GF-D8 (cell line): ENCODE data around the gene NLRP1.

Experiments used
- DNase-seq: peaks from one replicate; lab custom pipeline; 2025; lab: John Stamatoyannopoulos, UW

The NLRP1 gene

DNA sequence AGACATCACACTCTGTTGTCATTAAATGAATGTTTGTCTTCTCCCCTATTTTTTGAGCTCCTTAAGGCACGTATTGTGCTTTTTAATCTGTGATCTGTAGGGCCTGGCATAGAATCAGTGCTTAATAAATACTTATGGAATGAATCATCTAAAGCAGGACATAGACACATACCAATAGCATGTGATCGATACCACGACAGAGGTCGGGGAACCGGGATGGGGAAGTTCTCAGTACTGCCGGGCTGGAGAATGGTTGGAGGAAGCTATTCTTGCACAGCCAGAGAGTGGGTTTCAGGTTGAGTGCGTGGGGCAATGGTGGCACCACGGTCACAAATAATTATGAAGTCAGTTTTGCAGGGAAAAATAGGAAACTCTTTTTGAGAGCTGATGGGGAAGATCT lies 26.8 kb downstream of the NLRP1 start:
- no peak for DNase-seq

DNA sequence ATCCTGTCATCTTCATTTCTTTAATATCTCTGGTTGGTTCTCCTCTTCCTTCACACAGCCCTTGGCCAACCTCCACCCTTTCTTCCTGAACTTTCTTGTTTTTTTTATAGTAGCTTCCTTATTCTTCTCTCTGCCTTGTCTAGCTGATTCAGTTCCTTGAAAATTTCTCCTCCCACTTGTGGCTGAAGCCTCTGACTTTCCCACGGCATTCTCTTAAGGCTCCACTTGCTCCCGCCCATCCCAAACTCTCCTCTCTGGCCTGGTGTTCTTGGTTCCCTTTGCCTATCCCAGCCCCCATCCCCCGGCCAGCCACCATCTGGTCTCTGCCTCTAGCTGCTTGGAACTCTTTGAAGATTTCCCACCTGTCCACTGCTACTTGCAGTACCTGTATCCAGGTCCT lies 29.1 kb downstream of the NLRP1 start:
- no peak for DNase-seq

DNA sequence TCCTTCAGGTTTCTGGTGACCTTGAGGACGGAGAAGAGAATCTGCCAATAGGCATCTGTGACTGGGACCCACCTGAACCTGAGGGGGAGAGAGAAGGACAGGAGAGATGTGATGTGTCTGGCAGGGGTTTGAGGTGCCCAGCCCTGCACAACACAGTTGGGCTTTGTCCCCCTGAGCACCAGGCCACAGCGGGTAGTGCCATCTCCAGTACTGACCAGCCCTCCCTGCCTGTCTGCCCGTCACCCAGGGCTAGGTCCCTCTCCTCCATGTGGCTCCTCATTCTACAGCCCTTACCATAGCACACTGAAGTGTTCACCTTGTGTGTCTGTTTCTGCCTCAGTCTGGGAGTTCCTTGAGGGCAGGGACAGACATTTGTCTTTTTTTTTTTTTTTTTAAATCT lies 30.8 kb downstream of the NLRP1 start:
- no peak for DNase-seq

DNA sequence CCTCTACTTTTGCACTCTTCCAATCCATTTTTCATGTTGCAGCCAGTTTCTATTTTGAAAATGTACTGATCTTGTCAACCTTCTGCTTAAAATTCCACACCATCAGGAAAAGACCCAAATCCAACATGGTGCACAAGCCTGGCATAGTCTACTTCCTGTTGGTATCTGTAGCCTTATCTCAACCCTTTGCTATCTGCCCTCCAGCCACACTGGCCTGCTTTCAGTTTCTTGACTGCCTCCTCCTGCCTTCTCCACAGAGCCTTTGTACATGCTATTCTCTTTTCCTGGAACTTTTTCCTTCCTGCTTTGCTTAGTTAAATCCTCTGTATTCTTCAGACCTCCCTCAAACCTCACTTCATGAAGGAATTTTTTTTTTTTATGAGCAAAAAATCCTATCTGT lies 31.5 kb downstream of the NLRP1 start:
- no peak for DNase-seq

GRCh38 chr17:5545051-5545987 lies 39.0 kb downstream of the NLRP1 start:
- DNase-seq = no peak

DNA sequence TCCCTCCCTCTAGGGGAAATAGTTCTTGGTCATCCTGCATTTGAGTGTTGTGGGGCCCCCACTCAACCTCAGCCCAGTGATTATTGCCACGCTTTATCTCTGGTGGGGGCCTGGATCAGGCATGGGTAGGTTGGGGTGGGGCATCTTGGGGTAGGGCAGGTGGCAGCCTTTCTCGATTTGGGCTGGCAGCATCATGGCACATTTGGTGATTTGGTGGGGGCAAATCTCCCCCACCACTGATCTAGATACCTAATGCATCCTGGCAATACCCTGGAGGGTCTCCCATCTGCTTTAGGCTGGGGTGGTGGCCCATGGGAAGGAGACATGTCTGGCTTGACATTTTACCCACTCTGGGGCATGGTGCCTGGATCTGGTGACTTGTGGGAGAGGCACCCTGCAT lies 40.2 kb downstream of the NLRP1 start:
- DNase-seq = no peak

- no peak for DNase-seq
Measured at GRCh38 chr17:5541610-5542202, 42.6 kb downstream of the NLRP1 start.

- DNase-seq = no peak
Measured at GRCh38 chr17:5540321-5540720, 44.0 kb downstream of the NLRP1 start.

DNA sequence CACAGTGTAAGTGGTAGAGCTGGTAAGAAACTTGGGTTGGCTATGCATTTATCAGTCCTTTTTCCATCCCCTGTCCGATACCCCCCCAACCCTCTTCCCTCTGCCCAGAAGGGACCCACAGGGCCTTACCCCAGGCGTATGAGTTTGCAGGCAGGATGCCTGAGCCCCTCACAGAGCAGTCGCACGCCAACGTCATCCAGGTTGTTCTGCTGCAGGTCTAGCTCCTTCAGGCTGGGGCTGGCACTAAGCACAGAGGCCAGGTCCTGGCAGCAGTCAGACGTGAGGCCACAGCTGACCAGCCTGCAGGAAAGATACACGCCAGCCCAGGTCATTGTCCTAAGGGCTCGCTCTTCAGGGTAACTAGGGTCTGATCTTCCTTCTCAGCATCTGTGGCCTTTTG lies 45.0 kb downstream of the NLRP1 start:
- no peak for DNase-seq

DNA sequence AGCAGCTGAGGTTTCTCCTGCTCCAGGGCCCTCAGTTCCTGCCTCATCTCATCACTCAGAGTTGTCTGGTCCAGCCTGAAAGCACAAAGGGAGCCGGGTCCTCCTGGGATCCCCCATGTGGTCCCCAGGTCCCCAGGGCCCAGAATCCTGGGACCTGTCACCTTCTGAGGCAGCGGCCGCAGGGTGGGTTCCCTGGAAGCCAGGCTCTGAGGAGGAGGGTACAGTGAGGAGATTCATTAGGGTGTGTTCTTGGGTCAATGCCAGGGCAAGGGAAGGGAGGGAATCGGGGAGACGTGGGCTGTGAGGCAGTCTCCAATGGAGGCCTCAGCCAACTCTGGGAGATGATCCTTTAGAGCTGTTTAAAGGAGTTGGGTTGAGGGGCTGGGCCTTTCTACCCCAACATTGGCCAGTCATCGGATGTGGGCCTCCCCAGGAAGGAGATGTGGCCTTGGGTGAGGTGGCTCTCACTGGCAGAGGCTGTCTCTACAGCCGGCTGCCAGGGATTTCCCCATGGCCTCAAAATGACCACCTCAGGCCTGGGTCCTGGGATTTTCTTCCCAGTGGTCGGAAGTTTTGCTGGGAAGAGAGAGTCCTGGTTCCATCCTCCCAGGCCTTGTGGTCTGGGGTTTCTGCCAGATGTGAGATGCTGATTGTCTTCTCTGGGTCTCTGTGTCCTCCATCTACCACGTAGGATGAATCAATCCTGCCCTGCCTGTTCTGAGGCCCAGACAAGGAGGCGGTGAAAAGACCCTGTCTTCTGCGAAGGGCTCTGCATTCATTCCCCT lies 47.3 kb downstream of the NLRP1 start:
- DNase-seq = no peak

GRCh38 chr17:5535436-5535835 lies 48.9 kb downstream of the NLRP1 start:
- DNase-seq = no peak

DNA sequence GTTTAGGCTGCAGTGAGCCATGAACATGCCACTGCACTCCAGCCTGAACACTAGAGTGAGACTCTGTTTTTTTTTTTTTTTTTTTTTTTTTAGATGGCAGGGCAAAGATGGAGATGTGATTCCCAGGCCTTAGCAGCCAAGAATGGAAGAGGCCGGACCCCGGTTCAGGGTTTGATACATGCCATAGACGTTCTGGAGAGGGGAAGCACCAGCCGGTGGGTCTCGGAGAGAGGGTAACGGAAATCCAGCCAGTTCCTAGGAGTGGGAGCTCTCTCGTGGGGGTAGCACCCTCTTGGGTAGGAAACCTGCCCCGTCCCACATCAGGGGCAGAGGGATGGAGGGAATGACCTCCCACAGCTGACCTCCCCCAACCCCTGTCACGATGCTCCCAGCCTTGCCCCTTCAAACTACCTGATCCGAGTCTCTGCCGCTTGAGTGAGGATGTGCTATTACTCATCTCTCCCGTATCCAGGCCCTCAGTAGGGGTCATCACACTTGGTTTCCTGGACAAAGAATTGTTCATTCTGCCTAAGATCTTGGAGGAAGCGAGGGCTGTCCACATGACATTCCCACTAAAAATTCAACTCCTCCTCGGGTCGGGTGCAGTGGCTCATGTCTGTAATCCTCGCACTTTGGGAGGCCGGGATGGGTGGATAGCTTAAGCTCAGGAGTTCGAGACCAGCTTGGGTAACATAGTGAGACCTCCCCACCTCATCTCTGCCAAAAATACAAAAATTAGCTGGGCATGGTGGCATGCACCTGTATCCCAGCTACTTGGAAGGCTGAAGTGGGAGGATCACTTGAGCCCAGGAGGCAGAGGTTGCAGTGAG lies 50.6 kb downstream of the NLRP1 start:
- DNase-seq = no peak

DNA sequence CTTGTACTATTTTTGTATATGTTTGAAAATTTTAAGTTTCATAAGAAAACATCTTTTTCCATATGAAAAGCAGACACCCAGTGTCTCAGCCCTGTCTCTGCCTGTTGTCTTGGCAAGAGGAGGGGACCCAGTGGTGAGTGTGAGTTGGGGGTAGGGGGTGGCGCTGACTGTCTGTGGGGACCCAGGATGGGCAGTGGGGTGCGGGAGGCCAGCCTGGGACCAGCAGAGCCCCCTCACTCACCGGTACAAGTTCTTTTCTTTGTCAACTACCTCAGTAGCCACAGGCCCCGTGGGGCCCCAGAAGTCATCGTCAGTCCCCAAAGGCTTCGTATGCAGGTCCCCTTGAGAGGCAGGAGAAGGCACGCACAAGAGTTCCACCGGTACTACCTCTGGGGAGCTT lies 51.7 kb downstream of the NLRP1 start:
- DNase-seq = no peak

DNA sequence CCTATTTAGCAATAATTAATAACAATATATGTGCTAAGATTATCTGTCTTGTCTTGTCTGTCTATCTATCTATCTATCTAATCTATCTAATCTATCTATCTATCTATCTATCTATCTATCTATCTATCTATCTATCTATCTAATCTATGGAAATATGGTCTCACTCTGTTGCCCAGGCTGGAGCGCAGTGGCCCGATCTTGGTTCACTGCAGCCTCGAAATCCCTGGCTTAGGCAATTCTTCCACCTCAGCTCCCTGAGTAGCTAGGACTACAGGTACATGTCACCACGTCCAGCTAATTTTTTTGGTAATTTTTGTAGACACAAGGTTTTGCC lies 53.3 kb downstream of the NLRP1 start:
- no peak for DNase-seq

DNA sequence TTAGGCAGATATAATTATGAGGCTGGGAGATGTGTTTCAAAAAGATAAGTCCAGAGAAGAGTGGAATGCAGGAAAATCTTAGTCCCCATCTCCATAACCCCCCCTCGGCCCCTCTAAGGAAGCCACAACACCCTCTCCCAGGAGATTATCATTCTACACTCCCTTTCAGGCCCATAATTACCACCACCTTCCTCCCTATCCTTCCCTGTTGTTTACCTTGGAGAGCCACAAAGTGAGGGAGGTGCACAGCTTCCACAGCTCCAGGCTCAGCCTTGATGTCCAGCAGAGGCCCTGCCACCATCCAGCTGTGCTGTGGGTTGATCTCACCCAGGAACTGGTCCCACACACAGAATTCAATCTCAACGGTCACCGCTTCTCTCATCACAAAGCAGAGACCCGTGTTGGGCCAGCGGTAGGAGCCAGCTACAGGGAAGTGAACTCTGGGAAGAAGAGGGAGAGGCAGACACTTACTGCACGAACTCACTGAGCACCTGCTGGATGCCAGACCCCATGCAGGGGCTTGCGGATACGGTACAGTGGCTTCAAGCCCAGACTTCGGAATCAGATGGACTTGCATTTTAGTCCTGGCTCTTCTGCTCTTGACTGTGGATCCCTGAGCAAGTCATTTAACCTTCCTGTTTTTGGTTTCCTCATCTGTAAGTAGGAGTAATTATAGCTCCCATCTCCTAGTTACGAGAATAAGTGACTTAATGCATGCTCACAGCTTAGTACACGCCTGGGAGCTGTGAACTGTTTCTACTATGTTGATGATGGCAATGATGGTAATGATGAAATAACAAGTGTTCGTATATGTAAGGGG lies 53.8 kb downstream of the NLRP1 start:
- DNase-seq = no peak

DNA sequence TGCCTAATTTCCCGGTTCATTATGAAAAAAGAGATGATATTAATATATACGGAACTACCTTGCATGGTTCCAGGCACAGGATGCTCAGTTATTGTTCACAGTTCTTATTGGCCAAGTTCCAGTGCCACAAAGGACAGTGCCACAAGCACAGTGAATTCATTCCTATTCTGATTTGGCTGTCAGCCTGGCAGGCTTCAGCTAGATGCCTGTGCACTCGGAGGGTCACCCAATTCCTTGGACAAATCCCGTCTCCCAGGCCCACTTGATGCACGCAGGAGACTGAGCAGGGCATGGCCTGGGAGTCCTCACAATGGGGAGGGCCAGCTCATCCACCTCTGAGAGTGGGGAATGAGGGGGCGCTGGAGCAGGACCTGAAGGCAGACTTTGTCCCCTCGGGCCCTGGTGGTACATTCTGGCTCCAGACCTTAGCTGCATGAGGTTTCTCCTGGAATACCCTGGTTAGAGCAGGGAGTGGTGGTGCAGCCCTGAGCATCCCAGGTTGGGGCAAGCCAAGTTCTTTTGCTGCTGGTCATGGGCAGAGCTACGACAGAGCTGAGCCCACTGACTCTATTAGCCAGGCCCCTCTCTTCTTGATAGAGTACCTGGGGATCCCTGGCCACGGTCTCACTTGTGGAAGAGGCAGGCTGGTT lies 56.6 kb downstream of the NLRP1 start:
- no peak for DNase-seq

GRCh38 chr17:5526821-5527598 lies 57.3 kb downstream of the NLRP1 start:
- no peak for DNase-seq

GRCh38 chr17:5523249-5523648 lies 61.1 kb downstream of the NLRP1 start:
- DNase-seq = no peak

DNA sequence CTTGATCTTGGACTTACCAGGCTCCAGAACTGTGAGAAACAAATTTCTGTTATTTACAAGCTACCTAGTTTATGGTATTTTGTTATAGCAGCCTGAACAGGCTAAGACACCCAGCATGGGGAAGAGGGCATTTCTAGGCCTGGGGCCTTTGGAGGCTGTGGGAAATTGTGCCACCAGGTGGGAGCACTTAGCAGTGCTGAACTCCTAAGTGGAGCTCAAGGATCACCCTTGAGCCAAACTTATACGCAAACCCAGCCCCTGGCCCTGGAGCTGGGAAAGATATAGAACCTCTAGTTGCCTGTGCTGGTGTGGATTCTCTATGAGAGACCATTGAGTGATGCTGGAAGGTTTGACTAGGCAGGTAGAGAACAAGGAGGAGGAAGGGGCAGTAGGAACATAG lies 61.8 kb downstream of the NLRP1 start:
- no peak for DNase-seq
